HG03175 (cell line): Measurements from ENCODE around the gene SFSWAP.
"Not testable (repeated sequence)": the region's sequence is repeated elsewhere in the genome, so short reads cannot be mapped to it uniquely, and the experiment has no call there.

ENCODE experiments used
- ATAC-seq: cut with Tn5 transposase; IDR thresholded peaks from one replicate; pipeline ENCODE4 v1.9.1; 2021; ENCODE audit warnings: mild to moderate bottlenecking, moderate library complexity; ENCODE audit not compliant: unreplicated experiment

The SFSWAP gene

DNA sequence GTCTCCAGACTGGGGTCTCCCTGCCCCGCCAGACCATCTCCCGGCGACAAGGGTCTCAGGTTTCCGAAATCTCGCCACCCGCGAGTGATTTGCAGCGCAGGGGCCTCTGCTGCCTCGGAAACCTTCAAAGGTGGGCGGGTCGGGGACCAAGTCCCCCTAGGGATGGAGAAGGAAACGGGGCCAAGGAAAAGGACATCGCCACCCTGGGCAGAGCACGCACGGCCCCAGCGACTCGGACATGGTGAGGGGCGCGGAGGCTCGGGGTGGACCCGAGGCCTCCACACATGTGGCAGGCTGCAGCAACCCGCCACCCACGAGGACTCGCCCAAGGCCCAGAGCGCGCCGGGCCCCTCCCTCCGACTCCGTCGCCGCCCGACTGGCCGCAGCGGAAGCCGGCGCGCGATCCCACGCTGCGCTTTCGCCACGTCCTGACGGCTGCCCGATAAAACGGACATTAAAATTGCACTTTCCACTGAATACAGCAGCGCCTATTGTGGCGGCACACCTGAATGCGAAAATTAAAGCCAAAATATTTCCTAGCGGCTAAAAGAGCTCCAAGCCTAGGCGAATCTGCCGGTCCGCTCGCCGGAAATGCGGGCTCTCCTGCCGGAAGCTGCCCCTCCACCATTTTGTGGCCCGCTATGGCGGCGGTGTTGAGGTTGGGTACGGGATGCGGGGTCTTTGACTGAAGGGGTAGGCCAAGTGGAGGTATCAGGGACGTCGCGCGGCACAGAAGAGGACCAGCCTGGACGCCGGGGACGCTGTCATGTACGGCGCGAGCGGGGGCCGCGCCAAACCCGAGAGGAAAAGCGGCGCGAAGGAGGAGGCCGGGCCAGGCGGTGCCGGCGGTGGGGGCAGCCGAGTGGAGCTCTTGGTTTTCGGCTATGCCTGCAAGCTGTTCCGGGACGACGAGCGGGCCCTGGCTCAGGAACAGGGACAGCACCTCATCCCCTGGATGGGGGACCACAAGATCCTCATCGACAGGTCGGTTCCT is at the start of gene SFSWAP:
TSS of gene SFSWAP (plus strand) at position 627 of the 994 bp plus-strand sequence. CDS start at position 767, 140 bp downstream.
- ATAC-seq = peak; percentile 94

DNA sequence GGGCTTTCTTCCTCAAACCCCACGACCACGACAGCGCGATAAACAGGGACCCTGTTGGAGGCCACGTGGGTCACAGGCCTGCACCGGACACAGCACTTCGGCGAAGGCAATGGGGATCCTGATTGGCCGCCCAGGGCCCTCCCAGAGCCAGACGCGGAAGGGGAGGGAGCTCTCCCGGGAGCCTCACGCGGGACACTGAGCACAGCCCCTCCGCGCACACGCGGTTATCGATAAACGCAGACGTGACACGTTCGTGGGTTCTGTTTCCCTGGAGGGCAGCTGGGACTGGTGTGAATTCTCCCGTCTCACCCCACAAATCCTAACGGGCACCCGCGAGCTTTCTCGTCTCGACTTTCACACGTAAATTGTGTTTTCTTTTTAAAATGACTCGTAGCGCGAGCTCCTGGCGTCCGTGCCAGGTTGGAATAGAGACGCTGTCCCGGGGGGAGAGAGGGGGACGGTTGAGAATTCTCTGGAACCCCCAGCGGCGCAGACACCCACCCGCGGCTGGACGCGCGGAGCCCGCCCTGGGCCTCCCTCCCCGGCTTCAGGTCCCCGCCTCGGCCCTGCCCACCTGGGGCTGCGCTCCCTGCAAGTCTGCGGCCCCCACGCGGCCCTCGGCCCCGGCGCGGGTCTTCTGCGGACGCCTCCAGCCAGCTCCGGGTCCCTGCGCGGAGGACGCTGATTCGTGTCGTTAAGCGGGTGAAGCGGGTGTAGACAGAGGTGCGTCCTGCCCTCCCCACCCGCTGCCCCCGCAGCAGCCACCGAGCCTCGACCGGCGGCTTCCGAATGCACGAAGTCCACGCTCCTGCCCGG is 49.5 kb upstream of the SFSWAP start:
- not testable (repeated sequence) for ATAC-seq

GRCh38 chr12:131661986-131662288 is 49.0 kb upstream of the SFSWAP start:
- ATAC-seq = not testable (repeated sequence)

GRCh38 chr12:131662346-131662745 is 48.5 kb upstream of the SFSWAP start:
- ATAC-seq = not testable (repeated sequence)

DNA sequence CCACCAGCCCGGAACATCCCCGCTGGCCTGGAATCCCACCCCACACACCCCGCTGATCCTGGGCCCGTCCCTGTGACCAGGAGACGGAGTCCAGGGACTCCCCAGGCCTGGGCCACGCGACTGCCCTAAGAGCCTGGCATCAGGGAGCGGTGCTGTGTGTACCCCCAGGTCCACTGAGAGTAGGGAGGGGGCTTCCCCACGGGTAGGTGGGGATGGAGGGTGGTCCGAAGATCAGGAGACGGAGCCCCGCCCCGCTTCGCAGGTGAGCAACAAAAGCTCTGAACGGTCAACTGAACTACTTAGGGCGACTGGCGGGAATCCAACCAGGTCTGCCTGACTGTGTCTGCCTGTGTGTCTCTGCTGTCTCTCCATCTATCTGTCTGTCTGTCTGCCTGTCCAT is 45.2 kb upstream of the SFSWAP start:
- not testable (repeated sequence) for ATAC-seq

DNA sequence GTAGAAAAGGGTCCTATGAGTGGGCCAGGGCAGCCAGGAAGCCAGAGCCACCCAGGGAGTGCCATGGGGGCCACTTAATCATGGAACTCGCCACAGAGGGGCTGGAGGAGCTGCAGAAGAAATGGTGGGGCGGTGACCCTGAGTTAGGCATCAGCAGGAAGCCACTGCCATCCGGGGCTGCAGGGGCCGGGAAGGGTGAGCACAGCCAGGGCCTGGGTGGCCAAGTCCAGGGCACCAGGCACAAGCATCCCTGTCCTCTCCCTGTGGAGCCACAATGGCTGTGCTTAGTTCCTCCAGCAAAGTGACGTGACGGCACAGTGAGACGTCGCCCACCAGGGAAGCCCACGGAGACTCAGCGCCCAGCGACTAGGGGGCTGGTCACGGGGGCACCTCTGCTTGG is 44.4 kb upstream of the SFSWAP start:
- ATAC-seq = not testable (repeated sequence)

- ATAC-seq = not testable (repeated sequence)
Measured at GRCh38 chr12:131666978-131667601, 43.8 kb upstream of the SFSWAP start.

- no peak for ATAC-seq
Measured at GRCh38 chr12:131671276-131671675, 39.6 kb upstream of the SFSWAP start.

DNA sequence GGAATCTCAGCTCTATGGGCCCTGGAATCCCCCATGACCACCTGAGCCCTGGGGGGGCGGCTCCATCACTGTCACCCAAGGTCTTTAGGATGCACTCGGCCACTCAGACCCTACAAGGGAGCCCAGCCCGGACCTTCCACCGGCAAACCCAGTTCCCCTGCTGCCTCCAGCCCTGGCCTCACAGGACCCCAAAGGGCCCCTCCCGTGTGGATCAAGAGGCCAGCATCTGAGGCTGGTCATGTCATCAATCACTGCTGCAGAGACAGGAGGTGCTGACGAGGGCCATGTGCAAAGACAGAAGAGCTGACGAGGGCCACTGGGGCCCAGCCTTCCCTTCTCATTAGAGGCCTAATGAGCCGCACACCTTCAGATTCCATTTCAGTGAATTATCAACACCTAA is 39.0 kb upstream of the SFSWAP start:
- ATAC-seq = no peak

DNA sequence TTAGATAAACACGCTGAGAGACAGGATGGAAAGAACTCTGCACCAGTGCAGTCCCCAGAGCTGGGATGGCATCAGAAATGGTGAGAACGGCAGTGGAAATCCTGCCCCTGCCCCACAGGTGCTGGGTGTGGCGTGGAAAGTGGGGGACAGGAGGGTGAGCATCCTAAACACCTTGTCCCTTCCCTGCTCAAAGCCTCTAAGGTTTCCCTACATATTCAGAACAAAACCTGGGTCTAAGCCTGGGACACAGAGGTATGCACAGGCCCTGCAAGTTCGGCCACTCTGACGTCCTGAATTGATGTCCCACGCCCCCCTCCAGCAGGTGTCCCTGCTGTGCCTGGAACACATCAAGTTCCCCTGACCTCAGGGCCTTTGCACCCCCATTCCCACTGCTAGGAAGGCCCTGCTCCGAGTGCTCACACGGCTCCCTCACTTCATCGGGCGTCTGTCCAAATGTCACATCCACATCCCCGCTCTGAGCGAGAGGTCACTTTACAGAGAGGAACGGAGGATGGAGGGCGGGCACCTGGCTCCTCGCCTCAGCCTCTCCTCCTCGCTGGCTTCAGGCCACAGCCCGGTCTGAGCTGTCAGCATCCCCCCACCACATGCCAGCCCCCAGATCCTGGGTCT is 38.5 kb upstream of the SFSWAP start:
- ATAC-seq = no peak

GRCh38 chr12:131672941-131673887 is 37.7 kb upstream of the SFSWAP start:
- no peak for ATAC-seq

DNA sequence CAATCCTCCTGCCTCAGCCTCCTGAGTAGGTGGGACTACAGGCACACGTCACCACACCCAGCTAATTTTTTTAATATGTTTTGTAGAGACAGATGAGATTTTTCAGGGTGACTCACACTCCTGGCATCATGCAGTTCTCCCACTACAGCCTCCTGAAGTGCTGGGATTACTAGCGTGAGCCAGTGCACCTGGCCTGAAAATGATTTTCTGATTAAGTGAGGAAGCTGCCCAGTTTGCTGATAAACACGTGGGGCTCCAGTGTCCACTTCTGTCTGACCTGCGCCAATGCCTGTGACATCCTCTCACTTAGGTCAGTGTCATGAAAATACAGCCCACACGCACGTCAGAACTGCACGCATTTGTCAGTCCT is 37.0 kb upstream of the SFSWAP start:
- no peak for ATAC-seq

DNA sequence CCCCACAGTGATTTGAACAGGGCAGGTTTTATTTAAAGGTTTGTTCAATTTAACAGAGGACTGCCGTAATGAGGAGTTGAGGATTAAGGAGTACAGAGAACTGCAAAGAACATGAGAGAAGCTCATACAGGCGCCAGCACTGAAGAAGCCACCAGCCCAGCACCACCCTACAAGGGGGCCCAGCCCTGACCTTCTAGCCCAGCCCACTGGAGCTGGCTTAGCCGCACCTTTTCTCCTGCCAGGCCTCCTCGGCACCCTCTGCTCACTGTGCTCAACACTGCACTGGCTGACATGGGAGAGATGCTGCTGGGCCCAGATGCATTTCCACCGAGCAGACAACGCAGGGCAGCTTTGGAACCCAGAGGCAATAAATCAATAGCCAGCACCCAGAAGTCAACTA is 36.5 kb upstream of the SFSWAP start:
- ATAC-seq = no peak

GRCh38 chr12:131675126-131676080 is 35.5 kb upstream of the SFSWAP start:
- no peak for ATAC-seq

GRCh38 chr12:131676544-131676943 is 34.3 kb upstream of the SFSWAP start:
- no peak for ATAC-seq

DNA sequence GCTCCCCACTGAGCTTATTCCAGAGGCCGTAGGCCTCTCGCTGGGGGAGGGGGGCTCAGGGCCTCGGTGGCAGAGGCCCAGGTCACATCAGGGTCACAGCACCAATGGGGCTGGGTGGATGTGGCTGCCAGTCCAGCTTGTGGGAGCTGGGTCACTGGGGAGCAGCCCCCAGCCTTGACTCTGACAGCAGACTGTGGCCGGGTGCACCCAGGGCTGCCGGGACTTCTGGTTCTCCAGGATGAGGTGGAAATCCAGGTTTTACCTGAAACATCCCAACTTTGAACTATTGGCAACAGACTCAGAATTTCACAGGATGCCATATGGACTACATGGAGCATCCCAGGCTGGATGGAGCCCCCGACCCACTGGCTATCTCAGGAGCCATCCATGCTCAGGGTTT is 33.8 kb upstream of the SFSWAP start:
- not testable (repeated sequence) for ATAC-seq

DNA sequence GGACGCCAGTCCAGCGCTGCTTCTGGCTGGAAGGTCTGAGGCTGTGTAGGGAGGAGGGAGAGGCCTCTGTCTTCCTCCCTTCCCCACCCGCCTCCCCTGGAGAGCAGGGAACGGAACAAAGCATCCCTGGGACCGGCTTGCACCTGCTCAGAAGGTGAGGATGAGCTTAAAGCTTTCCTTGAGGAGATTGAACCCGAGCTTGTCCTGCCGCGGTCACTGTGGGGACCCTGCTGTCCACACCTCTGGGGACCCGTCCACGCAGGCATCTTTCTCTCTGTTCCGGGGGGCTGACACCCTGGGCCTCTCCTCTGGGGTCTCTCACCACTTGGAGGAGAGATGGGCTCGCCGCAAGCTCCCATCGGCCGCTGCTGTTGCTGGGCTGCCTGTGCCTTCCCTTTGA is 33.2 kb upstream of the SFSWAP start:
- no peak for ATAC-seq

GRCh38 chr12:131678389-131679181 is 32.3 kb upstream of the SFSWAP start:
- not testable (repeated sequence) for ATAC-seq
